DOHH2 (cell line): ENCODE results near the gene TXLNB.

Source experiments
- H3F3A ChIP-seq: fragments of 200-600 bp; sonication (generic), shearing (Covaris generic); 2 replicates; pipeline ENCODE4 v1.6.0; 2016; ENCODE audit warnings: antibody characterized with exemption, mild to moderate bottlenecking; ENCODE audit not compliant: control insufficient read depth, insufficient read depth
- H3K27ac ChIP-seq: fragments of 200-600 bp; sonication (generic); 2 replicates; pipeline ENCODE4 v1.5.1; 2014; ENCODE audit warnings: low read depth, mild to moderate bottlenecking, low read length, moderate library complexity
- H3K27me3 ChIP-seq: fragments of 200-600 bp; sonication (generic); 2 replicates; pipeline ENCODE4 v1.6.1; 2014; ENCODE audit warnings: mild to moderate bottlenecking, low read length, mixed read lengths; ENCODE audit not compliant: control insufficient read depth
- H3K36me3 ChIP-seq: fragments of 200-600 bp; sonication (generic); 2 replicates; pipeline ENCODE4 v1.6.1; 2014; ENCODE audit warnings: mild to moderate bottlenecking, low read length, moderate library complexity, mixed read lengths; ENCODE audit not compliant: control insufficient read depth
- H3K4me1 ChIP-seq: fragments of 200-600 bp; sonication (generic); 2 replicates; pipeline ENCODE4 v1.6.1; 2014; ENCODE audit warnings: mild to moderate bottlenecking, low read length, mixed read lengths; ENCODE audit not compliant: control insufficient read depth
- H3K4me2 ChIP-seq: fragments of 200-600 bp; sonication (generic); 2 replicates; pipeline ENCODE4 v1.6.0; 2014; ENCODE audit warnings: mild to moderate bottlenecking, low read length, moderate library complexity
- H3K4me3 ChIP-seq: fragments of 200-600 bp; sonication (generic); 2 replicates; pipeline ENCODE4 v1.5.1; 2014; ENCODE audit warnings: mild to moderate bottlenecking, low read length, mixed read lengths
- H3K79me2 ChIP-seq: fragments of 200-600 bp; sonication (generic); 2 replicates; pipeline ENCODE4 v1.6.1; 2014; ENCODE audit warnings: mild to moderate bottlenecking, low read length, mixed read lengths; ENCODE audit not compliant: control insufficient read depth
- H3K9me2 ChIP-seq: fragments of 200-600 bp; sonication (generic); replicated peaks from 2 replicates; pipeline ENCODE4 v1.6.1; 2014; ENCODE audit warnings: mild to moderate bottlenecking, low read length, mixed read lengths; ENCODE audit not compliant: control insufficient read depth
- H3K9me3 ChIP-seq: fragments of 200-600 bp; sonication (generic); 2 replicates; pipeline ENCODE4 v1.6.1; 2014; ENCODE audit warnings: antibody characterized with exemption, low read length, mixed read lengths; ENCODE audit not compliant: control insufficient read depth, insufficient read depth
- H4K20me1 ChIP-seq: fragments of 200-600 bp; sonication (generic); 2 replicates; pipeline ENCODE4 v1.6.0; 2014; ENCODE audit warnings: low read depth, mild to moderate bottlenecking, antibody characterized with exemption, low read length, moderate library complexity; ENCODE audit not compliant: control insufficient read depth, insufficient read depth
- CTCF ChIP-seq: fragments of 200-600 bp; sonication (generic); IDR thresholded peaks from one replicate; pipeline ENCODE4 v1.5.1; 2014; ENCODE audit warnings: antibody characterized with exemption, mild to moderate bottlenecking, low read depth, low read length; ENCODE audit not compliant: poor library complexity, severe bottlenecking
- EZH2phosphoT487 ChIP-seq: fragments of 200-600 bp; sonication (generic); IDR thresholded peaks from 2 replicates; pipeline ENCODE4 v1.6.1; 2017; ENCODE audit warnings: borderline replicate concordance, mild to moderate bottlenecking, antibody characterized with exemption, low read length, moderate library complexity, mixed read lengths

Gene TXLNB

DNA sequence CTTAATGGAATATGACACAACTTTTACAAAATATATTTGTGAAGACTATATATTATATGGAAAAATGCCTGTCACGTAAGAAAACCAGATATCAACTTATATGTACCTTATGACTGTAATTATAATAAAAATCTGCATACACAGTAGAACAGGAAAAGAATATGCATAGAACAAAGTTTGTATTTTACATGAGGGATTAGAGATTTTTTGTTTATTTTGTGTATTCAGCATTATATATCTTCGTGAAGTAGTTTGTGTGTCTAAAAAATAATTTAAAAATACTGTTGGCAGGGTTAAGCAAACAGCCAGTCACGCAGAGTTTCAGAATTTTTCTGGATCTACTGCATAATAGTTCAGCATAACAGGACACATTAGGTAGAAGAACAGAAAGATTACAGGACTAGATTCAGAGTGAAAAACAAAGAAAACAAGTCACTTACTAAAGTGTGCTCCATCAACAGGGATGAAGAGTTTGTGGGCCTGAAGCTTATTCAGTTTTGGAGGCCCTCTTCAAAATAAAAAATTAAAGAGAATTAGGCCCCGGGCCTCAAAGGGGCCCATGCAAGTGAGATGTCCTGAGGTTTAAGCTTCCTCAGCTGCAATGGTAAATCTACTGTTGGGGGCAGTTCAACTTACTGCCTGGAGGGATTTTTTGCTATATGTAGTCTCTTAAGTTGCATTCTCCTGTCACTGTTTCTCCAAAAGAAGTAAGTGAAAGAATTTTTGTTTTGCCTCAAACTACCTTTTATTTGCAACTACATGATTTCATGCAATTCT lies 16.3 kb downstream of the TXLNB start:
- Histone ChIP-seq H3K27ac (no peak overlapping the region), H3K4me3 (no peak overlapping the region), H3K79me2 (no peaks in the 10 kb centered on the region), H3K27me3 (no peaks in the 10 kb centered on the region), H4K20me1 (no peaks in the 10 kb centered on the region), H3K9me2 (no peaks in the 10 kb centered on the region), H3F3A (0 out of 2 replicates have a peak, but pooled peaks cover 5% of the 10 kb centered on the region), H3K4me2 (no peak overlapping the region), H3K9me3 (no peaks in the 10 kb centered on the region), H3K36me3 (peaks cover 39% of the 10 kb centered on the region), H3K4me1 (peaks cover 45% of the 10 kb centered on the region)
- TF ChIP-seq EZH2phosphoT487 (no peak), CTCF (no peak)

GRCh38 chr6:139271056-139271455 lies 20.7 kb downstream of the TXLNB start:
- Histone ChIP-seq H3K4me2 (peak overlapping the region; percentile 47), H4K20me1 (no peaks in the 10 kb centered on the region), H3K9me2 (no peaks in the 10 kb centered on the region), H3F3A (no peaks in the 10 kb centered on the region), H3K4me3 (peak overlapping the region; percentile 27; the same call in 1 of the 2 replicates), H3K36me3 (peaks cover 40% of the 10 kb centered on the region), H3K4me1 (peaks cover 31% of the 10 kb centered on the region), H3K9me3 (no peaks in the 10 kb centered on the region), H3K27me3 (no peaks in the 10 kb centered on the region), H3K79me2 (no peaks in the 10 kb centered on the region), H3K27ac (peak overlapping the region; percentile 8; the same call in 1 of the 2 replicates)
- TF ChIP-seq CTCF: no peak
- no peak for TF ChIP-seq EZH2phosphoT487

DNA sequence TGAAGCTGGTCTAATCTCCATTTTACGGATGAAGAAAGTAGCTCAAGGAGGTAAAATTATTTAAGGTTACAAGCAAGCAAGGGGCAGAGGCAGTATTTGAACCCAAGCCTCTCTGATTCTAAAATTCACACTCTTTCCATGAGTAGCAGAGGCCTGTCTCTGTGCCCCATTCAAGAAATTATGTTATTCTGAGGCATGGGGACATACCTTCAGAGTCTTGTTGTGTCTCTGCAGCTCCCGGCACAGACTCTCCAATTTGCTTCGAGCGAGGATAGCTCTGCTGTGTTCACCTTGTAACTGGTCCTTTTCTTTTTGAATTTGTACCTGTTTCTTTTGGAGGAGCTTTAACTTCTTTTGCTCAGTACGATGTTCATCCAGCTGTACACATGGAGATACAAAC lies 21.5 kb downstream of the TXLNB start:
- H3K79me2 ChIP-seq: no peaks in the 10 kb centered on the region
- no peaks in the 10 kb centered on the region for H3K9me2 ChIP-seq
- H3K36me3 ChIP-seq: peaks cover 38% of the 10 kb centered on the region
- no peak for TF ChIP-seq EZH2phosphoT487
- no peak for TF ChIP-seq CTCF
- no peaks in the 10 kb centered on the region for H3K9me3 ChIP-seq
- H4K20me1 ChIP-seq: no peaks in the 10 kb centered on the region
- no peak overlapping the region; the same call in 1 of the 2 replicates for H3K4me2 ChIP-seq
- H3K4me3 ChIP-seq: no peak overlapping the region
- no peaks in the 10 kb centered on the region for H3K27me3 ChIP-seq
- peaks cover 30% of the 10 kb centered on the region for H3K4me1 ChIP-seq
- H3F3A ChIP-seq: no peaks in the 10 kb centered on the region
- H3K27ac ChIP-seq: no peak overlapping the region
